Activated CD4-positive, CD25-positive, alpha-beta regulatory T cell (primary cell): ENCODE results near the gene ZFX.
"Not testable (repeated sequence)": the region's sequence is repeated elsewhere in the genome, so short reads cannot be mapped to it uniquely, and the experiment has no call there.

Experiments
- DNase-seq, 4 experiments: peaks; one replicate each; lab custom pipeline; 2025; lab: John Stamatoyannopoulos, UW

ZFX gene

DNA sequence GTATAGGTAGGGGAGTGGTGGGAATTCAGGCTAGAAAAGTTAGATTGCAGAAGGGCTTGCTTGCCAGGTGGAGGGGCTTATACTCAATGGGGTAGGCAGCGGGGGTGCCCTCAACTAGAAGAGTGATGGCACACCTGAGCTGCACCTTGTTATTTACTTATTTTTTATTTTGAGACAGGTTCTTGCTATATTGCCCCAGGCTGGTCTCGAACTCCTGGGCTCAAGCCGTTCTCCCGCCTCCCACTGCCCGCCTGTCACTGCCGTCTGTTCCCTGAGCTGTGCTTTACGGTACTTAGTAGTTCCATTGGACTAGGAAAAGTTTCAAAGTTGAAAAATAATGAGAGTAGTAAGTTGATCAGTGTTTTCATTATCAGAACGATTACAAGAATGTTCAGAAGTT is 2.0 kb downstream of the ZFX start:
- no peak for DNase-seq

GRCh38 chrX:24153178-24153795 is 3.8 kb downstream of the ZFX start:
- DNase-seq: no peak

GRCh38 chrX:24153796-24154189 is 4.3 kb downstream of the ZFX start:
- DNase-seq: no peak

DNA sequence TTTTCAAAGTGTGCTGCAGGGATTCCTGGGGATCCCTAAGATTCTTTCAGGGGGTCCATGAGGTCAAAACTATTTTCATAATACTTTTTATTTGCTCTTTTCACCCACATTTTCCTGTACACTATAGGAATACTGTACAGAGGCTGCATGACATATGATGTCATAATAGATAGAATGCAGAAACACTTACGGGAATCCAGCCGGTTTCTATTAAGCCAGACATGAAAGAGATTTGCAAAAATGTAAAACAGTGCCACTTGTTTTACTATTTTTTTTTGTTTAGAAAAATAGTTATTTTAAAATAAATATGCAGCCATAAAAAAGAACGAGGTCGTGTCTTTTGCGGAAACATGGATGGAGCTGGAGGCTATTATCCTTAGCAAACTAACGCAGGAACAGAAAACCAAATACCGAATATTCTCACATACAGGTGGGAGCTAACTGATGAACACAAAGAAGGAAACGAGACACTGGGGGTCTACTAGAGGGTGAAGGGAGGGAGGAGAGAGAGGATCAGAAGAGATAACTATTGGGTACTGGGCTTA is 5.0 kb downstream of the ZFX start:
- no peak for DNase-seq

DNA sequence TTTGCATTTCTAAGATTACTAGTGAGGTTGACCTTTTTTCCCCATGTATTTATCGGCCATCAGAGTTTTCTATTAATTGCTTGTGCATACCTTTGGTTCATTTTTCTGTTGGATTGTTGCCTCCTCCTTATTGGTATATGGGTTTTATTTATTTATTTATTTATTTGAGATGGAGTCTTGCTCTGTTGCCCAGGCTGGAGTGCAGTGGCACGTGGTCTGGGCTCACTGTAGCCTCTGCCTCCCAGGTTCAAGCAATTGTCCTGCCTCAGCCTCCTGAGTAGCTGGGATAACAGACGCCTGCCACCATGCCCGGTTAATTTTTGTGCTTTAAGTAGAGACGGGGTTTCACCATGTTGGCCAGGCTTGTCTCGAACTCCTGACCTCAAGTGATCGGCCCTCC is 6.2 kb downstream of the ZFX start:
- not testable (repeated sequence) for DNase-seq

DNA sequence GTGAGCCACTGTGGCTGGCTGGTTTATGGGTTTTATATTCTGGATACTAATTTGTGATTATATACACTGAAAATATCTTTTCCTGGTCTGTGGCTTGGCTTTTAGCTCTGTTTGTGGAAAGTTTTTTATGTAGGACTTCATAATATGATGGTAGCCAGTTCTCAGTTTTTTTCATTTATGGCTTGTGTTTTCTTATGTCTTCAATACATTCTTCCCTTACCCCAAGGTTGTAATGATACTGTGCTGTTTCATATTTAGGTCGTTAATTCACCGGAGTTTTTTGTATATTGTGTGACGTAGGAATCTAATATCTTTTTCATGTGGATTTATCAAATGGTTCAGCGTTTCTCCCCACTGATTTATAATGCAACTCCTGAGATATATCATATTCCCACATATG is 6.6 kb downstream of the ZFX start:
- no peak for DNase-seq

- DNase-seq: no peak
Measured at GRCh38 chrX:24158881-24159280, 9.4 kb downstream of the ZFX start.

- DNase-seq: no peak
Measured at GRCh38 chrX:24166078-24166477, 16.5 kb downstream of the ZFX start.

DNA sequence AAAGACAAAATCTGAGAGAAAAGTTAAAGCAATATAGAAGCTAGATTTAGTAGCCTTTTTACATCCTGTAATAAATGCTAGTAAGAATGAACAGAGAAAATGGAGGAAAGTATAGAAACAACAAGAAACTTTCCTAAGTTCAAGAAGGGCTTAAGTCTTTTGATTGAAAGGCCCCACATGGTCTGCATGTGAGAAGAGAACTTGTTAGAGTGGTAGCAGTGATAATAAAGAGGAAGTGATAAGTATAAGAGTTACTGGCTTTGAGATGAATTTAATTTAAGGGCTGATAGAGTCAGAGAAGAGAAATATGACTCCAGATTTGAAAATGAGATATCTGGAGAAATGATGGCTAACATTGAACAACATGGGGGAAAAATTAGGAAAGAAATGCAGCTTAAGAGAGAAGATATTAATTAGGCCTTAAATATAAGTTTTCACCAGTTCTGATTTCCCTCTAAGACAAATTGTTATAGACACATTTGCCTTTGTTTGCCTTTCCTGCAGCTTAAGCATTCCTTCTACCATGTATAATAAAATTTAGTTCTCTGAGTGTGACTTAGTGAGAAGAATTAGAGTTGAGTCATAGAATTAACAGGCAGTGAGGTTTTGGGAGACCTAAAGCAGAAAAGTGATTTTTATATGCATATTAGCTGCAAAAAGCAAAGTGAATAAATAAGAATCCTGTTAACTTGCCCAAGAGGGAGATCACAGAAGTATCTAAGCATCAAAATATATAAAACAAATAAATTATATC is 18.4 kb downstream of the ZFX start:
- no peak for DNase-seq

GRCh38 chrX:24168807-24169206 is 19.3 kb downstream of the ZFX start:
- no peak for DNase-seq

DNA sequence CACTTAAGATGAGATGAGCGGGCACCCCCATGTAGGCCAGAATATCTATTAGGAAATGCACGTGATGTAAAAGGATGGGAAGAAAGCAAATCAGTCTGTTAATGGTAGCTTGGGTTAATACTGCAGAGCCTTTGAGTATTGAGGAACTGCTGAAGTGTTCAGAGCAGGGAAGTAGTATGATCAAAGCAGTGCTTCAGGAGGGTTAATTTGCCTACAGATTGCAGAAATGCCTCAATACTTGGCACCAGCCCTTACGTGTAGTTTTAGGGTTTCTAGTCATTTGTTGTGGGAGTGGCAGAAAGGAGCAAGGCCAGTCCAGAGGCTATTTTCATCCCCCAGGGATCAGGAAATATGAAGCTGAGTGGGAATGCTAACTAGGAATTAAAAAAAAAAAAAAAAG is 19.7 kb downstream of the ZFX start:
- DNase-seq: no peak

DNA sequence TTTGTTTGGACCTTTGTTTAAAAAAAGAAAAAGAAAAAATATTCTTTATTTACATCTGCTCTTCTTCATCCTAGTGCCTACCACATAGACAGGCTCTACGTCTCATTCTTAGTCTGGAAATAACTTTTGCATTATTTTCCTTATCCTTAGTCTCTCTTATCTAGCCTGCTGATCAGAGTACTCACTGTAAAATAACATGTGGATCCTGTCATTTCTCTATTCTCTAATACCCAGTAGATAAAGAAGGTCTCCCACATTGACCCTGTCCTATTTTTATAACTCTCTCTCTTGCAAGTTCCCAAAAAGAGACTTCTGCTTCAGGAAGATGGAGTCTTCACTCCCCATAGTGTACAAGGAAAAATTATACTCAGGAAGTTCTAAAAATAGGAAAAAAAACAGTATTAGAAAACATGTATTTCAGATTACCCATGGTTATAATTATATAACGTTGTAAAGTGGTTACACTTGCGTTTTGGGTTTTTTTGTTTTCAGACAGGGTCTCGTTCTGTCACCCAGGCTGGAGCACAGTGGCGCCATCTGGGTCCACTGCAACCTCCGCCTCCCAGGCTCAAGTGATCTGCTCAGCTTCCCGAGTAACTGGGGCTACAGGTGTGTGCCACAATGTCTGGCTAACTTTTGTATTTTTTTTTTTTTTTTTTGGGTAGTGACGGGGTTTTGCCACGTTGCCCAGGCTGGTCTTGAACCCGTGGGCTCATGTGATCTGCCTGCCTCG is 23.8 kb downstream of the ZFX start:
- DNase-seq: no peak

DNA sequence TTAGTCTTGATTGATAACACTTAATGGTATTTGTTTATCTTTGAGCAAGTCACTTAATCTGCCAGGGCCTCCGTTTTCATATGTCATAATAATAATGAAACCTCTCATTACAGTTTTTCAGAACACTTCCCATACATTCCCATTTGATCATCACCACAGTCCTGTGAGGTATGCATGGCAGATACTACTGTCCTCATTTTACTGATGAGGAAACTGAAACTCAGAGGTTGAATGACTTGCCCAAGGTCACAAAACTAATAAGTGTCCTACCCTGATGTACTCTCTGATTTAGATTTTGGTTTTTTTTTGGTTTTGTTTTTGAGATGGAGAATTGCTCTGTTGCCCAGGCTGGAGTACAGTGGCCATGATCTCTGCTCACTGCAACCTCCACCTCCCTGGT is 25.7 kb downstream of the ZFX start:
- DNase-seq: no peak

DNA sequence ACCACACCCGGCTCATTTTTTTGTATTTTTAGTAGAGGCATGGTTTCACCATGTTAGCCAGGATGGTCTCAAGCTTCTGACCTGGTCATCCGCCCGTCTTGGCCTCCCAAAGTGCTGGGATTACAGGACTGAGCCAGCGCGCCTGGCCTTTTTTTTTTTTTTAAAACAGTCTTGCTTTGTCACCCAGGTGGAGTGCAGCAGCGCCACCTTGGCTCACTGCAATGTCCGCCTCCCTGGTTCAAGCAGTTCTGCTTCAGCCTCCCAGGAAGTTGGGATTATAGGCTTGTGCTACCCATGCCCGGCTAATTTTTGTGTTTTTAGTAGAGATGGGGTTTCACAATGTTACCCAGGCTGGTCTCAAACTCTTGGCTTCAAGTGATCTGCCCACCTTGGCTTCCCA is 28.9 kb downstream of the ZFX start:
- DNase-seq: no peak

GRCh38 chrX:24184018-24184417 is 34.5 kb downstream of the ZFX start:
- DNase-seq: no peak

DNA sequence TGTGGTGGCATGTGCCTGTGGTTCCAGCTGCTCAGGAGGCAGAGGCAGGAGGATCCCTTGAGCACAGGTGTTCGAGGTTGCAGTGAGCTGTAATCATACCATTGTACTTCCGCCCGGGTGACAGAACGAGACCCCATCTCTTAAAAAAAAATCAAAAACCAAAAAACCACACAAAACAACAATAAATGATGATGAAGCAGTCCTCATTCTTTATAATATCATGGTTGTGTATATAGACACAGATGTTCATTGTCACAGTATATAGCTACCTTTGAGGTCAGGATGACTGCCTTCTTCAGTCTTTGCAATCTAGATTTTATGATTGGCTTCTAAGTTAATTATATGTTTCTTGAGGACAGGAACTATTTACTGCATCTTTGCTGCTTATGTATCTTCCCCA is 37.0 kb downstream of the ZFX start:
- no peak for DNase-seq

DNA sequence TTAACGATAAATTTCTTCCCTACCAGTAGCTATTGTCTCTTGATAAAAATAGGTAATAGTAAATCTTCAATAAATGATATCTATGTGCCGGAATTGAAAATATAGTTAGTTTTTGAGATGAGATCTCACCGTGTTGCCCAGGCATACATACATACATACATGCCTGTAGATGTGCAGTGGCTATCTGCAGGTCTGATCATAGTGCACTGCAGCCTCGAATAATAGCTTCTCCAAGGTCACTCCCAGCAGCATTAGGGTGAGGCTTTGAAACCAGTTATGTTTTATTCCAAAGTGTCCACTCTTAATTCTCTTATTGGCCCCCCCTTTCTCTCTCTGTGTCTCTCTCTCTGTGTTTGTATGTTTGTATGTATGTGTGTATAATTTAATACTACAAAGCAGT is 37.5 kb downstream of the ZFX start:
- DNase-seq: no peak

- DNase-seq: no peak
Measured at GRCh38 chrX:24189490-24189889, 40.0 kb downstream of the ZFX start.

DNA sequence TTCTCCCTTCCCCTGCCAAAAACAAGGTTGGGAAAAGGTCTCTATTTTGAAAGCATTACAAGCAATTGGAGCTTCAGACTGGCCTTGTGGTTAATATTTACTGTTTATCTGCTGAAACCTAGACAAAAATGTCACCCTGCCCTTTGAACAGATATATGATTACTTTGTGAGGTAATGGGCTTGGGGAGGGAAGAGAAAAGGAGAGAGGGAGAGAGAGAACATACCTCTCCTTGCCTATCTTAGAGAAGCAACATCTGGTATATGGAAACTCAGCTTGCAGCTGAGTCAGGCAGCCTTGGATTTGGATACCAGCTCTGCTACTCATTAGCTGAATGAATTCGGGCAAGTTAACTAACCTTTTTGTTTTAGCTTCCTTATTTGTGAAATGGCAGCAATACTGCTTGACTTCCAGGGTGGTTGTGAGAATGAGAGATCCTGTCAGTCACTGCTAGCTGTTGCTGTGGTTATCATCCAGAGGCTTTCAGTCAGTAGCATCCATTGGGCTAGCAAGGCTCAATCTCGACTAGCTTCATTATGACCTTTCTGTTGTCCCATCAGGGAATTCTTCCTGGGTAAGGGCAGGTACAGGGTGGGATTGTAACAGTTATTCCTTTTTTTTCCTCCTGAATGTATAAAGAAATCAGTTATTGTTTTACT is 41.1 kb downstream of the ZFX start:
- no peak for DNase-seq

DNA sequence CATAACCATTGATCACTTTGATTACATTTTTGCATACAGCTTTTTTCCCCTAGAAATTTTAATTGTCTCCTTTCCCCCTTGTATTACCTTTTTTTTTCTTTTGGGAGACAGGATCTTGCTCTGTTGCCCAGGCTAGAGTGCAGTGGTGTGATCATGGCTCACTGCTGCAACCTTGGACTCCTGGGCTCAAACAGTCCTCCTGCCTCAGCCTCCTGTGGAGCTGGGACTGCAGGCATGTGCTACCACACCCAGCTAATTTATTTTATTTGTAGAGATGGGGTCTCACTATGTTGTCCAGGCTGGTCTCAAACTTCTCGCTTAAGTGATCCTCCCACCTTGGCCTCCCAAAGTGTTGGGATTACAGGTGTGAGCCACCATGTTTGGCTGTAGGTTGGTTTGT is 47.0 kb downstream of the ZFX start:
- DNase-seq: no peak

GRCh38 chrX:24198101-24198500 is 48.6 kb downstream of the ZFX start:
- no peak for DNase-seq

DNA sequence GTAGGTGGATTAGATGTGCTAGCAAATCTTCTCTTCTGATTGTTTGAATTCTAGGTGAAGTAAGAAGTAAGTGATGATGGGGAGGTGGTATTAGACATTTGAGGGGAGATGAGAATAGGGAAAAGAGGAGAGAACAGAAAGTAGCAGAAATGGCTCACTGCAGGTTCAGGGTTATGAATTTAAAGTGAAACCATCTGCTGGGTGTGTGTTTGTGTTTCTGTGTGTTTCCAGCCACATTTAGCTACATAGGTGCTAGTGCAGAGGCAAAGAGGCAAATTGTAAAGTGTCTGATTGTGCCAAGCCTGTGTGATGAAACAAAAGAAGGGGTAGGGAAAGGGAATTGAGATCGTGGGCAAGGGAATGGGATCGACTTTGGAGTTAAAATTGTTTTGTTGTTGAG is 50.6 kb downstream of the ZFX start:
- no peak for DNase-seq

DNA sequence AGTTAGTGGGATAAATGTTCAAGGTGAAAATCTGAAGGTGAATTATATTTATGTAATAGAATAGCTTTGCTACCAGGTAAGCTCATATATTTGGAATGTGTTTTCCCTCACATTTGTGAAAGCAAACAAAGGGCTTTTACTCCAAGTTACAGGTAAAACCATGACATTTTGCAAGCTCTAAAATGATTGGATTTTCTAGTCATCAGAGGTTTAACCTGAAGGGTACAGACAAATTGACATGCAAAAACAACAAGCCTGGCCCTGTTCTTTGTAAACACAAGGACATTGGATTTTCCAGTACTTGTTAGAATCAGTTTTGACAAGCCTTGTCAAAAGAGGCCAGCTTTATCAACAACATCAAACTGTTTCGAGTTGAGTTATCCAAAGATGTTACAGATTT is 51.7 kb downstream of the ZFX start:
- no peak for DNase-seq
